Coronary artery (tissue), 2 donors: ENCODE measurements around the gene C5orf52.
"Not testable (repeated sequence)": the region's sequence is repeated elsewhere in the genome, so short reads cannot be mapped to it uniquely, and the experiment has no call there.

Experiments used
- DNase-seq: peaks from one replicate; pipeline ENCODE4 v3.0.0-alpha.2; 2017; ENCODE audit warnings: low spot score
- H3K27ac ChIP-seq, 2 donors: fragments of 200-600 bp; sonication (generic); one replicate each; pipeline ENCODE4 v1.5.1; 2016 to 2019
- H3K4me3 ChIP-seq: fragments of 200-600 bp; sonication (generic); 2 replicates; pipeline ENCODE4 v1.5.1; 2016; ENCODE audit warnings: mild to moderate bottlenecking, moderate library complexity
- CTCF ChIP-seq: fragments of 200-600 bp; sonication (generic); IDR thresholded peaks from one replicate; pipeline ENCODE4 v1.5.1; 2019; ENCODE audit warnings: antibody characterized with exemption

Gene C5orf52

GRCh38 chr5:157677931-157678330 is 6.6 kb downstream of the C5orf52 start:
- no peak for TF ChIP-seq CTCF
- H3K4me3 ChIP-seq: no peak overlapping the region
- no peak for DNase-seq
- H3K27ac ChIP-seq: no peak overlapping the region

GRCh38 chr5:157679801-157680200 is 8.5 kb downstream of the C5orf52 start:
- Histone ChIP-seq H3K27ac (no peak overlapping the region), H3K4me3 (no peak overlapping the region)
- TF ChIP-seq CTCF: no peak
- DNase-seq: no peak

- no peak for TF ChIP-seq CTCF
- no peak for DNase-seq
- no peak overlapping the region for H3K27ac ChIP-seq
- no peak overlapping the region for H3K4me3 ChIP-seq
These were observed 8.9 kb downstream of the C5orf52 start for GRCh38 chr5:157680239-157680638.

GRCh38 chr5:157681048-157681447 is 9.7 kb downstream of the C5orf52 start:
- DNase-seq: no peak
- no peak overlapping the region for H3K4me3 ChIP-seq
- no peak overlapping the region for H3K27ac ChIP-seq
- TF ChIP-seq CTCF: no peak

GRCh38 chr5:157682257-157682656 is 10.9 kb downstream of the C5orf52 start:
- TF ChIP-seq CTCF: no peak
- H3K4me3 ChIP-seq: no peak overlapping the region
- no peak for DNase-seq
- no peak overlapping the region for H3K27ac ChIP-seq

- not testable (repeated sequence) for H3K4me3 ChIP-seq, DNase-seq
- peak overlapping the region in 1 of 2 donors; percentile 10 for H3K27ac ChIP-seq
These were observed 15.2 kb downstream of the C5orf52 start for GRCh38 chr5:157686276-157687197.

- no peak for TF ChIP-seq CTCF
- no peak for DNase-seq
- Histone ChIP-seq H3K4me3 (no peak overlapping the region), H3K27ac (no peak overlapping the region)
These were observed 15.8 kb downstream of the C5orf52 start for GRCh38 chr5:157687198-157687554.
